ENCODE measurements around the gene RUBCNL.
A peak's percentile ranks its signal among the peaks of the same experiment; 100 is the strongest.

RUBCNL gene

DNA sequence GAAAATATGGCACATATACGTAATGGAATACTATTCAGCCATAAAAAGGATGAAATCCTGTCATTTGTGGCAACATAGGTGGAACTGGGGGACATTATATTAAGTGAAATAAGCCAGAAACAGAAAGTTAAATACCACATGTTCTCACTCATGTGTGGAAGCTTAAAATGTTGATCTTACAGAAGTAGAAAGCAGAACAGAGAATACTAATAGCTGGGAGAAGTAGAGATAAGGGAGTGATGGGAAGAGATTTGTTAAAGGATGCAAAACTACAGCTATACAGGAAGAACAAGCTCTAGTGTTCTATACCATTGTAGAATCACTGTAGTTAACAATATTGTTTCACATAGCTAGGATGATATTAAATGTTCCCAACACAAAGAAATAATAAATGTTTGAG, 68.1 kb downstream of the RUBCNL start:
- no peak for DNase-seq
- Mint-ChIP-seq H3K36me3 (peaks cover 9% of the 10 kb centered on the region), H3K27ac (no peak overlapping the region), H3K4me3 (no peak overlapping the region), H3K9me3 (peaks cover 3% of the 10 kb centered on the region), H3K4me1 (peaks cover 22% of the 10 kb centered on the region), H3K27me3 (peaks cover 6% of the 10 kb centered on the region)
- CTCF ChIA-PET, result interaction anchor here (1.5 to 1.6 kb wide), 2 partner anchors 15 to 23 kb away, joined by 3 read pairs; no protein-coding TSS in a partner anchor

DNA sequence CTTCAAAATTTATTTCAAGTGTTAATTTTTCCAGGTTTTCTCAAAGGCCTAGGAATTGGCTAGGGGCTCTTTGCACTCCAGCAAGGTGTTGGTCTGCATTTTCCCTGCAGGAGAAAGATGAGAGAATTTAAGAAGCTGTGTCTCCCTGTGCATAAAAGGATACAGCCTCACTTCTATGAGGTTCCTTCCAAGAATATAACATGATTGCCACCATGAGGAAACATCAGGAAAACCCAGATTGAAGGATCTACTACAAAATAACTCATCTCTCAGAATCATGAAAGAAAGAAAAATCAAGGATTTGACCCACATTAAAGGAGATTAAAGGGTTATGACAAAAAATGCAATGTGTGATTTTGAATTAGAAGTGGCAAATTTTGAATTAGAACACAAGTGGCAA, 69.9 kb downstream of the RUBCNL start:
- CTCF ChIA-PET, result no interaction called here
- no peaks in the 10 kb centered on the region for H3K27me3 Mint-ChIP-seq
- peaks cover 29% of the 10 kb centered on the region for H3K4me1 Mint-ChIP-seq
- peaks cover 13% of the 10 kb centered on the region for H3K36me3 Mint-ChIP-seq
- H3K9me3 Mint-ChIP-seq, result peaks cover 5% of the 10 kb centered on the region
- H3K4me3 Mint-ChIP-seq, result no peak overlapping the region
- DNase-seq, result no peak
- no peak overlapping the region for H3K27ac Mint-ChIP-seq

DNA sequence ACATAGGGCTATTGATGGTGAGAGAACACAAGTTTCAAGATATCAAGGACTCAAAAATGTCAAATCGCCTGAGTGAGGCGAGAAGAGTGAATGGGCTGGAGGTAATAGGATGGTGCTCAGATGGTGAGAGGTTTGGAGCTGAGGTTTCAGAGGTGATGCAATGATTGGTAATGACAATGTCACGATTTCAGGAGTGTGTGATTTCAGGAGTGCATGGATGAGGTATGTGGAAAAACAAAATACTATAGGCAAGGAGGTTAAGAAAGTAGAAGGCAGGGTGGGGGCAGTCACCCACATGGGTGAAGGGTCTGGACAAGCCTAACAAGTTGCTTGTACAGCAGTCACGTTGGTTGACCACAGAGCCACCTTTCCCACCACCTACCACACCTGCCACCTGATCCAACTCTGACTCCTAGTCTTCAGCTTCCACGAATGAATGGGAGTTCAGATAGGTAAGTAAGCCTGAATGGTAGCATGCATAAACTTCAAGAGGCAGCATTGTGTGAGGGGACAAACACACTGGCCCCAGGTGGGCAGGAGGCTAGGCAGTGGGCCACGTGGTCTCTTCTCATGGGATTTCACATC, 71.5 kb downstream of the RUBCNL start:
- peaks cover 5% of the 10 kb centered on the region for H3K9me3 Mint-ChIP-seq
- no peak overlapping the region for H3K27ac Mint-ChIP-seq
- peaks cover 13% of the 10 kb centered on the region for H3K36me3 Mint-ChIP-seq
- CTCF ChIA-PET, result no interaction called here
- peaks cover 16% of the 10 kb centered on the region for H3K4me1 Mint-ChIP-seq
- no peak overlapping the region for H3K4me3 Mint-ChIP-seq
- no peaks in the 10 kb centered on the region for H3K27me3 Mint-ChIP-seq
- no peak for DNase-seq

DNA sequence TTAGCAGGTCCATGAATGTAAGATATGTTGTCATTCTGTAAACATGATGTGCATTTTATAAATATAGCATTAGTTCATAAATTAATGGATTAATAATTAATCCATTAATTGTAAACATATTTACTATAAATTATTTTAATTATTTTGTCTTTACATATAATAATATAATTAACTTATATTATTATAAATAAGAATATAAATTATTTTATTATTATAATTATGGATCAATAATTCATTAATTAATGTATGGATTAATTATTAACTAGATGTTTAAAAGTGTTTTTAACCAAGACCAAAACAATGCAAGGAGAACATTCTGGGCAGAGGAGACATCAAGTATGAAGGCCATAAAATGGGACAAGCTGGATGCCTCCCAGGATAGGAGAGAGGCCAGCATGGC, 72.0 kb downstream of the RUBCNL start:
- no peak for DNase-seq
- H3K36me3 Mint-ChIP-seq, result peaks cover 15% of the 10 kb centered on the region
- no peak overlapping the region for H3K27ac Mint-ChIP-seq
- H3K9me3 Mint-ChIP-seq, result peaks cover 5% of the 10 kb centered on the region
- H3K4me1 Mint-ChIP-seq, result peaks cover 12% of the 10 kb centered on the region
- H3K4me3 Mint-ChIP-seq, result no peak overlapping the region
- no peaks in the 10 kb centered on the region for H3K27me3 Mint-ChIP-seq
- CTCF ChIA-PET, result no interaction called here

DNA sequence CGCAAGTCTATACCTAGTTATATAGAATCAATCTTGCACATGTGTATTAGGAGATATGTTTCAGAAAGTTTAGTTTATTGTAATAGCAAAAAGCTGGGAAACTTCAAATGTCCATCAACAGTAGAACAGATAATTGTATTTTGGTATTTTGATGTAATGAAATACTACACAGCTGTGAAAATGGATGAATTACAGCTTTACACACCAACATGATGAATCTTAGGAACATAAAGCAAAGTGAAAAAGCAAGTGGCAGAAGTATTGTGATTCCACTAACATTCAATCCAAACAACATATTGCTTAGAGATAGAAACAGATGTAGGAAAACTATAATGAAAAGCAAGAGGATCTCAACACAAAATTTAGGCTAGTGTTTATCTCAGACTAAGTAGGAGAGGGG, 72.5 kb downstream of the RUBCNL start:
- H3K4me1 Mint-ChIP-seq, result peaks cover 12% of the 10 kb centered on the region

DNA sequence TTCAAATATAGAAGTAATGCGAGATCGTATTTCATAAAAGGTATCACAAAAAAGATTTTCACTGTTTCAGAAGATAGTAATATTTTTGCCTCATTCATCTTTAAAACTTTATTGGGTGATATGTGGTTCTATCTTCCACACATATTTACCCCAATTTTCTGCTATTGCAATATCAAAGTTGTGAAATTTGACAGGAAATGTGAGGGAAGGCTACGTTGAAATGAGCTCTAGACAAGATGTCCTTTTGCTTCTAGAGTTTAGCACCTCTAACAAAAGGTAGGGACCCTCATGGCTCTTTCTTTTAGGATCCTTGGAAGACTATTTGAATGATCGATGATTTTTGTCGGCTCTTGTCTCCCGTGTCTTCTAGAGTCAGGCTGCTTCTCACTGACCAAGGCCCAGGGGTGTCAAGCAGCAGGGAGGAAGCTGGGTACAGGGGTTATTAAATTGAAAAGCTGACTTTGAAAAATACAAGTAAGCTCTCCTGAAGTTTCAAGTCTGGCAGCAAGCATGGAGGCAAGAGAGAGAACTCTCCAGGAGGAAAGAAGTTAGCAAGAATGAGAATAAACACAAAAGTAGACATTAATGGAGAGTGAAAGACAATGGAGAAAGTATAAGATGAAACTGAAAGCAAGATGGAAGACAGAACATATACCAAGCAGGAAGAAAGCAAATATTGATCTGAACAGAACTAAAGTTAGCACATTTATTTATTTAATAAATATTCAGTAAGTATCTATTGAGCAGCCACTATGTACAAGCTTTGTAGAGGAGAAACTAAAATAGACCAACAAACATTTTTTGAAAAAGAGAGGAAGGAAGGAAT, 73.4 kb downstream of the RUBCNL start:
- DNase-seq, result no peak
- Mint-ChIP-seq H3K27ac (peak overlapping the region; percentile 92), H3K4me1 (peaks cover 10% of the 10 kb centered on the region), H3K36me3 (peaks cover 18% of the 10 kb centered on the region), H3K27me3 (no peaks in the 10 kb centered on the region), H3K9me3 (peaks cover 5% of the 10 kb centered on the region), H3K4me3 (peak overlapping the region; percentile 32)
- CTCF ChIA-PET, result interaction anchor here (0.6 to 1.7 kb wide), 5 partner anchors 10 to 187 kb away, joined by 3 to 5 read pairs (median 3); no protein-coding TSS in a partner anchor

More for the DNA sequence above, 72.5 kb downstream of the RUBCNL start:
- no peak overlapping the region for H3K27ac Mint-ChIP-seq
- CTCF ChIA-PET, result interaction anchor here (0.6 to 1.7 kb wide), 3 partner anchors 9 to 188 kb away, joined by 3 to 5 read pairs (median 3); no protein-coding TSS in a partner anchor
- H3K36me3 Mint-ChIP-seq, result peaks cover 18% of the 10 kb centered on the region
- H3K9me3 Mint-ChIP-seq, result peaks cover 5% of the 10 kb centered on the region
- H3K4me3 Mint-ChIP-seq, result no peak overlapping the region
- no peaks in the 10 kb centered on the region for H3K27me3 Mint-ChIP-seq
- no peak for DNase-seq

DNA sequence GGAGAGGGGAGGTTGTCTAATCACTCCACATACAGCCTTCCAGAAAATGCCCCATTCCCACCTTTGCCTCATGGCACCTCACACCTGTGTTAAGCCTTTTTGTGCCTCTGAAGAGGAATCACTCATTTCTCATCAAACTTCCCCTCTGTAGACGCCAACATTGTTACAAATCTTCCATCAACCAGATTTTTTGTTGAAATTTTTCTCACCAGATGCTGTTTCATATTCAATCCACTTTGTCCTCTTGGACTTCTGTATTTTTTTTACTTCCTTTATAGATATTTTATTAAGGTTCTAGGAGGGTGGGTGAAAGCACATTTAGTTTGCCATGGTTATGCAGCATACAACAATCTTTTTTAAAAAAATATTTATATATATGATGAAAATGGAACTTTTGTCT, 74.0 kb downstream of the RUBCNL start:
- Mint-ChIP-seq H3K4me1 (peaks cover 10% of the 10 kb centered on the region), H3K4me3 (no peak overlapping the region), H3K27ac (no peak overlapping the region), H3K9me3 (peaks cover 5% of the 10 kb centered on the region), H3K27me3 (no peaks in the 10 kb centered on the region), H3K36me3 (peaks cover 19% of the 10 kb centered on the region)
- no peak for DNase-seq
- CTCF ChIA-PET, result interaction anchor here (1.2 to 1.7 kb wide), 2 partner anchors 23 to 153 kb away, joined by 3 to 4 read pairs; no protein-coding TSS in a partner anchor

DNA sequence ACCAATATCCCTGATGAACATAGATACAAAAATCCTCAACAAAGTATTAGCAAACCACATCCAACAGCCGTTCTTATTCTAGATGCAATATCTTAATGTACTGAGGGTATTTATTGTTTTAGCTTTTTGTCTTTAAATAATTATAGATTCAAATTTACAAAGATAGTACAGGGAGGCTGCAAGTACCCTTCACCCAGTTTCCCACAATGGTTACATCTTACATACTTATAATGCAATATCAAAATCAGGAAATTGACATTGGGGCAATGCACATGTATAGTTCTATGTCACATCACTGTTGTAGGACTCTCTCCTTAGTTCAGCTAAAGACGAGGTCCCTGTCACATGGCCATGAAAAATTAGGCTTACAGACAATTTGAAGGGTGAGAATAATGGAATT, 75.8 kb downstream of the RUBCNL start:
- no peak overlapping the region for H3K27ac Mint-ChIP-seq
- CTCF ChIA-PET, result interaction anchor here (0.9 kb wide), 1 partner anchor 10 kb away, joined by 5 read pairs; no protein-coding TSS in a partner anchor
- peaks cover 10% of the 10 kb centered on the region for H3K4me1 Mint-ChIP-seq
- no peak overlapping the region for H3K4me3 Mint-ChIP-seq
- DNase-seq, result no peak
- peaks cover 5% of the 10 kb centered on the region for H3K9me3 Mint-ChIP-seq
- H3K27me3 Mint-ChIP-seq, result no peaks in the 10 kb centered on the region
- H3K36me3 Mint-ChIP-seq, result peaks cover 19% of the 10 kb centered on the region

DNA sequence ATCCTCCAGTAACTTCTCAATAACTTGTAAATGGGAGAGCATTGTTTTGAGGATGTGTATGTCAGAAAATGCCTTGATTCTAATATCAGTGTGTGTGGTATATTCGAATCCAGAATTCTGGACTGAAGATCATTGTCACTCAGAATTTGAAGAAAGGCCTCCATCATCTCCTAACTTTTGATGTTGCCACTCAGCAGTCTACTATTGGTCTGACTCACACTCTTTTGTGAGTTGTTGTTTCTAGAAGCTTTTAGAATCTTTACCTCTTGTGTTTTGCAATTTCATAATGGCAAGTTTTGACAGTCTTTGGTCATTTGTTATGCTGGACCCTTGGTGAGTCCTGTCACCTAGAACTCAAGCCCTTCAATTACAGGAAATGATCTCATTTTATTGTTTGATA, 77.0 kb downstream of the RUBCNL start:
- CTCF ChIA-PET, result no interaction called here
- DNase-seq, result no peak
- H3K4me1 Mint-ChIP-seq, result peaks cover 10% of the 10 kb centered on the region
- H3K36me3 Mint-ChIP-seq, result peaks cover 16% of the 10 kb centered on the region
- no peak overlapping the region for H3K4me3 Mint-ChIP-seq
- H3K27ac Mint-ChIP-seq, result no peak overlapping the region
- H3K27me3 Mint-ChIP-seq, result no peaks in the 10 kb centered on the region
- H3K9me3 Mint-ChIP-seq, result peaks cover 5% of the 10 kb centered on the region

DNA sequence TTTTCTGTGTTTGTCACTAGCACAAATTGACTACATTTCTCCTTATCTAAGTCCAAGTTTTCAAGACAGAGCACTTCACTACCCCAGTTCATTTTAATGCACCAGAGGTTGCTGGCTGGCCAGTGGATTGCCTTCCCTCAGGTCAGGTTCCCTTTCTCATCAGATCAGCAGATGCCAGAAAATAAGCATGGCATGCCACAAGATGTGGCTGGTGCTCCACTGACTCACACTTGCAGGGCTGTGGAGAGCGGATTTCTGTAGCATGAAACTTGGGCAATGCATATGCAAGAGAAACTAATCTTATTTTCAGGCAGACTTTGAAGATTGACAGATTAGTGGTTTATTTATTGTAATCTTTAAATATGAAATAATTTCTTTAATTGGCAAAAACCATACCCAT, 79.5 kb downstream of the RUBCNL start:
- Mint-ChIP-seq H3K27me3 (no peaks in the 10 kb centered on the region), H3K36me3 (peaks cover 6% of the 10 kb centered on the region), H3K4me3 (no peak overlapping the region), H3K27ac (no peak overlapping the region), H3K4me1 (peaks cover 13% of the 10 kb centered on the region), H3K9me3 (no peaks in the 10 kb centered on the region)
- DNase-seq, result no peak
- CTCF ChIA-PET, result no interaction called here

DNA sequence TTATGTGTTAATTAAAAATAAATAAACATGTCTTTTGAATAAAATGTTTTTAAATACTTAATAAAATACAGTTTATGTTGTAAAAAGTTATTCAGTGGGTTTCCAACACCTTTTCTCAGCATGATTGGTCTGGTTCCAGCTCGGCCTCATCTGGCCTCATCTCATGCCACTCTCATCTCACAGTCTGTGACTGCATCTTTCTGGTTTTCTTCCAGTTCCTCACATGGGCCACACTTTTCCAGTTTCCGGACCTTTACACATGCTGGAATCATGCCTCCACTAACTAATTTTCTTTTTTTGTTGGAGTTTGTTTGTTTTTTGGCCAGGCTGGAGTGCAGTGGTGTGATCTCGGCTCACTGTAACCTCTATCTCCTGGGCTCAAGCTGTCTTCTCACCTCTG, 82.5 kb downstream of the RUBCNL start:
- no peak for DNase-seq
- Mint-ChIP-seq H3K9me3 (peaks cover 13% of the 10 kb centered on the region), H3K36me3 (peaks cover 4% of the 10 kb centered on the region), H3K4me1 (peaks cover 13% of the 10 kb centered on the region), H3K27me3 (no peaks in the 10 kb centered on the region), H3K4me3 (no peak overlapping the region), H3K27ac (no peak overlapping the region)
- CTCF ChIA-PET, result interaction anchor here (1.8 kb wide), 2 partner anchors 8 to 17 kb away, joined by 5 to 9 read pairs; no protein-coding TSS in a partner anchor

DNA sequence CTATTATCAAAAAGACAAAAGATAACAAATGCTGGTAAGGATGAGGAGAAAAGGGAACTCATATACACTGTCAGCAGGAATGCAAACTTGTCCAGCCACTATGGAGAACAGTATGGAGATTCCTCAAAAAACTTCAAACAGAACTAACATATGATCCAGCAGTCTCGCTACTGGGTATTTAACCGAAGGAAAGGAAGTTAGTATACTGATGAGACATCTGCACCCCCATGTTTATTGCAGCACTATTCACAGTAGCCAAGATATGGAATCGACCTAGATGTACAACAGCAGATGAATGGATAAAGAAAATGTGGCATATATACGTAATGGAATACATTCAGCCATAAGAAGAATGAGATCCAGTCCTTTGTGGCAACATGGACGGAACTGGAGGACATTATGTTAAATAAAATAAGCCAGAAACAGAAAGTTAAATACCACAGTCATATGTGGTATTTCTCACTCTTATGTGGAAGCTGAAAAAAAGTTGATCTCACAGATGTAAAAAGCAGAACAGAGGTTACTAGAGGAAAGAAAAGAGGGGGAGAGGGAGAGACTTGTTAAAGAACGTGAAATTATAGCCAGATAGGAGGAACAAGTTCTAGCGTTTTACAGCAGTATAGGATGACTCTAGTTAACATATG, 83.2 kb downstream of the RUBCNL start:
- DNase-seq, result no peak
- Mint-ChIP-seq H3K4me3 (no peak overlapping the region), H3K36me3 (peaks cover 9% of the 10 kb centered on the region), H3K9me3 (peaks cover 17% of the 10 kb centered on the region), H3K27ac (peak overlapping the region; percentile 2), H3K27me3 (no peaks in the 10 kb centered on the region), H3K4me1 (peaks cover 13% of the 10 kb centered on the region)
- CTCF ChIA-PET, result interaction anchor here (1.8 kb wide), 2 partner anchors 8 to 18 kb away, joined by 5 to 9 read pairs; no protein-coding TSS in a partner anchor

DNA sequence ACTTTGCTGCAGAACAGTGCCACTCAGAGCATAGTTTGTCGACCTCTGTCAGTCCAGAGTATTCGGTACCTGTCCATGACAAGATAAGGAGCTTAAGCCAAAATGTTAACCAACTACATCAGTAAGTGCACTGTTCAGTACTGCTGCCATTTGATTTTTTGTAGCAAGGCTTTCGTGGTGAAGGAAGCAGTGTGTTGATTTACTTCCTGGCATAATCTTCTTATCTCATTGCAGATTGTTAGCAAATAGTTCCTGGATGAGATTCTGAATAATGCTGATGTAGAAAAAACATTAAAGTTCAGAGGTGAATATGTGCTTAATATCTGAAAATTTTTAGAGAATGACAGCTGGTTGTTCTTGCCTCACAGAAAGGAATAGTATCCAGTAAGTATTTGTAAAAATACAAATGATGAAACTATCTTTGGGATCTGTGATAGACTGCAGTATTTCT, 89.7 kb downstream of the RUBCNL start:
- Mint-ChIP-seq H3K9me3 (peaks cover 20% of the 10 kb centered on the region), H3K27ac (peak overlapping the region; percentile 97), H3K4me3 (no peak overlapping the region), H3K36me3 (peaks cover 12% of the 10 kb centered on the region), H3K27me3 (no peaks in the 10 kb centered on the region), H3K4me1 (peaks cover 42% of the 10 kb centered on the region)
- CTCF ChIA-PET, result interaction anchor here (0.7 to 3.4 kb wide), 2 partner anchors 24 to 46 kb away, joined by 4 to 18 read pairs; no protein-coding TSS in a partner anchor
- DNase-seq, result no peak

DNA sequence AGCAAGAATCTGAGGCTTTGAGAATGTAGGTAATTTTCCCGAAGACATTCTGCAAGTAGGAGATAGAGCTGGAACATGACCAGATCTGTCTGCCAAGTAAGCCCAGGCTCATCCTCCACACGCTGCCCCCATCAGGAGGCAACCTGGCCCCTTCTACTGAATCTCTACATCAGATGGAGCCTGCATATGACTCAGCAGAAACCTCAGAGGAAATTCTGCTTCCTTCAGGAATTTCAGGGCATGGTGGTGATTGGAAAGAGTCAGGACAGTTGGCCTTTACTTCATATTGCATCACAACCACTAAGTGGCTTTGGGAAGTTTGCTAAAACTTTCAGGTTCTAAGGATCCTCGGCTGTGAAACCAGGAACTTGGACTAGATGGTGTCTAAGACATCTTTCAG, 90.1 kb downstream of the RUBCNL start:
- peak overlapping the region; percentile 97 for H3K27ac Mint-ChIP-seq
- CTCF ChIA-PET, result interaction anchor here (1.5 to 3.4 kb wide), 3 partner anchors 8 to 25 kb away, joined by 3 to 18 read pairs (median 9); no protein-coding TSS in a partner anchor
- H3K9me3 Mint-ChIP-seq, result peaks cover 17% of the 10 kb centered on the region
- H3K4me1 Mint-ChIP-seq, result peaks cover 42% of the 10 kb centered on the region
- no peak for DNase-seq
- H3K27me3 Mint-ChIP-seq, result no peaks in the 10 kb centered on the region
- H3K36me3 Mint-ChIP-seq, result peaks cover 12% of the 10 kb centered on the region
- no peak overlapping the region for H3K4me3 Mint-ChIP-seq

Measured in activated naive CD4-positive, alpha-beta T cell treated with anti-CD3 and anti-CD28 coated beads, Interleukin-2, amount 10 ng/mL, durations not matched to agents 7 days and 5 days (primary cell).